ENCODE results near the gene MKX. TPM values are rescaled to one million over a fixed set of nuclear protein-coding genes. Genes with fewer than 3 reads are reported as not detected.

The MKX gene
- total and polyA plus RNA-seq, 2 donors (not counting 3 experiments of a cell fraction or from before 2014, with no cell fraction given), result not detected

- H3K27ac ChIP-seq (ENCODE audit: insufficient read depth, low read depth, low read length), result no peak overlapping the region
- no peaks in the 10 kb centered on the region for H3K4me1 ChIP-seq (ENCODE audit: control insufficient read depth, extremely low read depth, insufficient read depth, low read length)
- no peaks in the 10 kb centered on the region for H4K20me1 ChIP-seq (replicated peaks; ENCODE audit: control insufficient read depth, extremely low read depth, insufficient read depth, low read length)
- no peak for DNase-seq (ENCODE audit: low read depth, low spot score)
- no peaks in the 10 kb centered on the region for H3K9me3 ChIP-seq (replicated peaks; ENCODE audit: control insufficient read depth, insufficient read depth, low read length)
- H3K4me3 ChIP-seq (replicated peaks in 1 of 3; ENCODE audit: insufficient read depth in 1 of 3, low read depth in 1 of 3, low read length in 3 of 3), result no peak overlapping the region
- intact Hi-C loops (cut with micrococcal nuclease), result no loop called here
- no peak overlapping the region for H2AFZ ChIP-seq (ENCODE audit: low read depth, low read length)
- H3K4me2 ChIP-seq (ENCODE audit: insufficient read depth, low read length), result no peak overlapping the region
- dilution Hi-C loops (cut with MboI; ENCODE audit: extremely low pct_ligation_motif_present, low sequenced_read_pairs), result no loop called here
- H3K9me1 ChIP-seq (replicated peaks; ENCODE audit: control insufficient read depth, extremely low read depth, insufficient read depth, low read length), result no peaks in the 10 kb centered on the region
- FAIRE-seq, result no peak
- no peak for TF ChIP-seq EZH2 (IDR thresholded peaks at IDR 0.05; ENCODE audit: borderline replicate concordance, low read depth, low read length, severe bottlenecking)
- no peak for TF ChIP-seq GATA2 (IDR thresholded peaks at IDR 0.05; ENCODE audit: insufficient read depth, insufficient read length, low read depth, low read length)
- TF ChIP-seq MYC (IDR thresholded peaks at IDR 0.05; ENCODE audit: low read depth, low read length), result no peak
- TF ChIP-seq POLR2AphosphoS5 (IDR thresholded peaks at IDR 0.05; ENCODE audit: insufficient read depth, low read depth, low read length), result no peak
- no peak for TF ChIP-seq CTCF (IDR thresholded peaks at IDR 0.05; ENCODE audit: extremely low read depth in 1 of 2, insufficient read depth in 1 of 2, low read depth in 1 of 2, low read length in 2 of 2)
- no peak for TF ChIP-seq FOS (IDR thresholded peaks at IDR 0.05; ENCODE audit: borderline replicate concordance, insufficient read depth, low read length)
- no peak for TF ChIP-seq MAX (IDR thresholded peaks at IDR 0.05; ENCODE audit: insufficient read depth, insufficient read length)
- no peak for TF ChIP-seq JUN (IDR thresholded peaks at IDR 0.05; ENCODE audit: borderline replicate concordance, insufficient read depth, insufficient read length, low read depth)
- TF ChIP-seq POLR2A (IDR thresholded peaks at IDR 0.05; ENCODE audit: low read depth, low read length), result no peak
- H3K27me3 ChIP-seq (ENCODE audit: control insufficient read depth in 2 of 2, insufficient read depth in 2 of 2, low read length in 2 of 2), result no peaks in the 10 kb centered on the region
- ChIA-PET CTCF (interaction anchor here (0.9 to 2.1 kb wide), 9 partner anchors 8 to 554 kb away, joined by 3 to 13 read pairs (median 4); no protein-coding TSS in a partner anchor), POLR2A (no interaction called here)
- no peaks in the 10 kb centered on the region for H3K79me2 ChIP-seq (ENCODE audit: control insufficient read depth, insufficient read depth, low read length)
- no peaks in the 10 kb centered on the region for H3K36me3 ChIP-seq (ENCODE audit: control insufficient read depth in 2 of 2, extremely low read depth in 1 of 2, insufficient read depth in 2 of 2, low read length in 2 of 2)
- no peak overlapping the region for H3K9ac ChIP-seq (replicated peaks; ENCODE audit: extremely low read depth, insufficient read depth, low read length)
- BruUV-seq (replicated peaks), result no TSS peak
These were observed 57.9 kb downstream of the MKX start for GRCh38 chr10:27687743-27688142.

Measured in endothelial cell of umbilical vein (primary cell).